Testis (tissue), 2 donors: ENCODE data around the gene ALK.

Experiments
- POLR2A ChIP-seq: fragments of 450-650 bp; IDR thresholded peaks from one replicate; pipeline ENCODE4 v1.6.1; 2017; ENCODE audit warnings: antibody characterized with exemption, mild to moderate bottlenecking, moderate library complexity
- TF ChIP-seq, protein P1 (sequence below), 3 experiments: fragments of 450-650 bp in 2 of 3; fragments of 200-600 bp in 1 of 3; sonication (generic) in 1 of 3; IDR thresholded peaks; one replicate each; pipeline ENCODE4 v1.5.1; 2016 to 2019; ENCODE audit warnings: antibody characterized with exemption in 3 of 3, mild to moderate bottlenecking in 2 of 3, moderate library complexity in 1 of 3

DNA sequence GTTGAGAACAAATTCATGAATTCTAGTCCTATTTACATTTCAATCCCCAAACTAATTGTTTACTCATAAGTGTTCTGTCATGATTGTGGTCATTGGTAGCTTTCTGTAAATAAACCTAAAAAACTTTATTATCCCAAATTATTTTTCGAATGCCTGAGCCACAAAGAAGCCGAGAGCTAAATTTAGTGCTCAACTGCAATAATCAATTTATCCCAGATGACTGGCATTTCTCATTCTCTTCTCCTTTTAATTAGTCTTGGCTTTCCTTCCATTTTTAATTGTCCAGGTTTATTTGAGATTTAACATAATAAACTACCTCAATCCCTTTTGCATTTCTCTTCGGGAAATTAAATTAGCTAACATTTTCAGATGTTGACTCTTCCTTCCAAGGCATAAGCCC, 308.3 kb downstream of the ALK start:
- TF ChIP-seq, protein P1, sequence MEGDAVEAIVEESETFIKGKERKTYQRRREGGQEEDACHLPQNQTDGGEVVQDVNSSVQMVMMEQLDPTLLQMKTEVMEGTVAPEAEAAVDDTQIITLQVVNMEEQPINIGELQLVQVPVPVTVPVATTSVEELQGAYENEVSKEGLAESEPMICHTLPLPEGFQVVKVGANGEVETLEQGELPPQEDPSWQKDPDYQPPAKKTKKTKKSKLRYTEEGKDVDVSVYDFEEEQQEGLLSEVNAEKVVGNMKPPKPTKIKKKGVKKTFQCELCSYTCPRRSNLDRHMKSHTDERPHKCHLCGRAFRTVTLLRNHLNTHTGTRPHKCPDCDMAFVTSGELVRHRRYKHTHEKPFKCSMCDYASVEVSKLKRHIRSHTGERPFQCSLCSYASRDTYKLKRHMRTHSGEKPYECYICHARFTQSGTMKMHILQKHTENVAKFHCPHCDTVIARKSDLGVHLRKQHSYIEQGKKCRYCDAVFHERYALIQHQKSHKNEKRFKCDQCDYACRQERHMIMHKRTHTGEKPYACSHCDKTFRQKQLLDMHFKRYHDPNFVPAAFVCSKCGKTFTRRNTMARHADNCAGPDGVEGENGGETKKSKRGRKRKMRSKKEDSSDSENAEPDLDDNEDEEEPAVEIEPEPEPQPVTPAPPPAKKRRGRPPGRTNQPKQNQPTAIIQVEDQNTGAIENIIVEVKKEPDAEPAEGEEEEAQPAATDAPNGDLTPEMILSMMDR (IDR thresholded peaks at IDR 0.05): no peak
- no peak for TF ChIP-seq POLR2A
